Coronary artery (tissue), 2 donors: ENCODE results near the gene MYF5.

ENCODE experiments used
- DNase-seq: peaks from one replicate; pipeline ENCODE4 v3.0.0-alpha.2; 2017; ENCODE audit warnings: low spot score
- H3K27ac ChIP-seq, 2 donors: fragments of 200-600 bp; sonication (generic); one replicate each; pipeline ENCODE4 v1.5.1; 2016 to 2019
- H3K4me3 ChIP-seq: fragments of 200-600 bp; sonication (generic); 2 replicates; pipeline ENCODE4 v1.5.1; 2016; ENCODE audit warnings: mild to moderate bottlenecking, moderate library complexity
- TF ChIP-seq, protein P1 (sequence below): fragments of 200-600 bp; sonication (generic); IDR thresholded peaks from one replicate; pipeline ENCODE4 v1.5.1; 2019; ENCODE audit warnings: antibody characterized with exemption

The MYF5 gene

DNA sequence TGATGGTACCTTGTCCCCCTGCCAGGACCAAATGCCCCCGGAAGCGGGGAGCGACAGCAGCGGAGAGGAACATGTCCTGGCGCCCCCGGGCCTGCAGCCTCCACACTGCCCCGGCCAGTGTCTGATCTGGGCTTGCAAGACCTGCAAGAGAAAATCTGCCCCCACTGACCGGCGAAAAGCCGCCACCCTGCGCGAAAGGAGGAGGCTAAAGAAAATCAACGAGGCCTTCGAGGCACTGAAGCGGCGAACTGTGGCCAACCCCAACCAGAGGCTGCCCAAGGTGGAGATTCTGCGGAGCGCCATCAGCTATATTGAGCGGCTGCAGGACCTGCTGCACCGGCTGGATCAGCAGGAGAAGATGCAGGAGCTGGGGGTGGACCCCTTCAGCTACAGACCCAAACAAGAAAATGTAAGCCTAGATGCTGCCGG is 8.9 kb upstream of the MYF5 start:
- TF ChIP-seq, protein P1, sequence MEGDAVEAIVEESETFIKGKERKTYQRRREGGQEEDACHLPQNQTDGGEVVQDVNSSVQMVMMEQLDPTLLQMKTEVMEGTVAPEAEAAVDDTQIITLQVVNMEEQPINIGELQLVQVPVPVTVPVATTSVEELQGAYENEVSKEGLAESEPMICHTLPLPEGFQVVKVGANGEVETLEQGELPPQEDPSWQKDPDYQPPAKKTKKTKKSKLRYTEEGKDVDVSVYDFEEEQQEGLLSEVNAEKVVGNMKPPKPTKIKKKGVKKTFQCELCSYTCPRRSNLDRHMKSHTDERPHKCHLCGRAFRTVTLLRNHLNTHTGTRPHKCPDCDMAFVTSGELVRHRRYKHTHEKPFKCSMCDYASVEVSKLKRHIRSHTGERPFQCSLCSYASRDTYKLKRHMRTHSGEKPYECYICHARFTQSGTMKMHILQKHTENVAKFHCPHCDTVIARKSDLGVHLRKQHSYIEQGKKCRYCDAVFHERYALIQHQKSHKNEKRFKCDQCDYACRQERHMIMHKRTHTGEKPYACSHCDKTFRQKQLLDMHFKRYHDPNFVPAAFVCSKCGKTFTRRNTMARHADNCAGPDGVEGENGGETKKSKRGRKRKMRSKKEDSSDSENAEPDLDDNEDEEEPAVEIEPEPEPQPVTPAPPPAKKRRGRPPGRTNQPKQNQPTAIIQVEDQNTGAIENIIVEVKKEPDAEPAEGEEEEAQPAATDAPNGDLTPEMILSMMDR: no peak
- no peak for DNase-seq
- no peak overlapping the region for H3K4me3 ChIP-seq
- no peak overlapping the region for H3K27ac ChIP-seq

DNA sequence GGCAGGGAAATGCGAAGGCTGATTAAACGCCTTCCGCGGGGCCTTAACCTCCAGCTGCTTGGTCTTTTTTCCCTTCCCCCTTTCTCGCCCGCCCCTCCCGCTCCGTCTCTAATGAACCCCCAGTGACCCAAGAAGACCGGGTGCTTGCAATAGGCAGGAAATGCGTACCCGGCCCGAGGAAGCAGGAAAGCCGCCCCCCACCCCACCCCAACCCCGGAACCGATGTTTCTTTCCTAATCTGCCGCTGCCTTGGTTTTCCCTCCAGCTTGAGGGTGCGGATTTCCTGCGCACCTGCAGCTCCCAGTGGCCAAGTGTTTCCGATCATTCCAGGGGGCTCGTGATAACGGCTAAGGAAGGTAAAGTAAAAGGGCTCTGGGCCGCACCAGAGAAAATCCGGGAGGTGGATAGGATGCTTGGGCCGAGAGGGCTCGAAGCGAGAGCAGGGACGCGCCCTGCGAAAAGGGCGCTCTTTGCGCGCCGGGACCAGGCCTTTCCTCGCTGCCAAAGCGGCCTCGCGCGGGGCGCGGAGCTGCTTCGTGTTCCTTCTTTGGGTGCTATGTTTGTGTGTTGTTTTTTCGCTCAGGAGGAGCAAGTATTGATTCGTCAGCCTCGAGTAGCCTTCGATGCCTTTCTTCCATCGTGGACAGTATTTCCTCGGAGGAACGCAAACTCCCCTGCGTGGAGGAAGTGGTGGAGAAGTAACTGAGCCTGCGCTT is 8.3 kb upstream of the MYF5 start:
- Histone ChIP-seq H3K27ac (no peak overlapping the region), H3K4me3 (no peak overlapping the region)
- TF ChIP-seq, protein P1: no peak
- DNase-seq: no peak

DNA sequence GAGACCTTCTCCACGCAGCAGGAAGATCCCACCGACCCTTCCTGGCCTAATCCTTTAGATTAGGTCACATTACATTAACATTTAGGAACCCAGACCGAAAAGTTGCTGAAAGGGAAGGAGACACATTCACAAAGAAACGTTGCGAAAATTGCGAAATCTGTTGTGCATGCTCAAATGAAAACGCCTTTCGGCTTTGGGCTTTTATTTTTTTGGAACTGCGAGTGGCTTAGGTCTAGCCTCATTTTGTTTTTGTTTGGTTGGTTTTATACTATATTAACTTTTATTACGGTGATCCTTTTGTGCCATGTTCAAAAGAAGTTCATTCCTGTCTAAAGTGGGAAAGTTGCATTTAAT is 7.8 kb upstream of the MYF5 start:
- no peak for DNase-seq
- TF ChIP-seq, protein P1: no peak
- Histone ChIP-seq H3K4me3 (no peak overlapping the region), H3K27ac (no peak overlapping the region)

DNA sequence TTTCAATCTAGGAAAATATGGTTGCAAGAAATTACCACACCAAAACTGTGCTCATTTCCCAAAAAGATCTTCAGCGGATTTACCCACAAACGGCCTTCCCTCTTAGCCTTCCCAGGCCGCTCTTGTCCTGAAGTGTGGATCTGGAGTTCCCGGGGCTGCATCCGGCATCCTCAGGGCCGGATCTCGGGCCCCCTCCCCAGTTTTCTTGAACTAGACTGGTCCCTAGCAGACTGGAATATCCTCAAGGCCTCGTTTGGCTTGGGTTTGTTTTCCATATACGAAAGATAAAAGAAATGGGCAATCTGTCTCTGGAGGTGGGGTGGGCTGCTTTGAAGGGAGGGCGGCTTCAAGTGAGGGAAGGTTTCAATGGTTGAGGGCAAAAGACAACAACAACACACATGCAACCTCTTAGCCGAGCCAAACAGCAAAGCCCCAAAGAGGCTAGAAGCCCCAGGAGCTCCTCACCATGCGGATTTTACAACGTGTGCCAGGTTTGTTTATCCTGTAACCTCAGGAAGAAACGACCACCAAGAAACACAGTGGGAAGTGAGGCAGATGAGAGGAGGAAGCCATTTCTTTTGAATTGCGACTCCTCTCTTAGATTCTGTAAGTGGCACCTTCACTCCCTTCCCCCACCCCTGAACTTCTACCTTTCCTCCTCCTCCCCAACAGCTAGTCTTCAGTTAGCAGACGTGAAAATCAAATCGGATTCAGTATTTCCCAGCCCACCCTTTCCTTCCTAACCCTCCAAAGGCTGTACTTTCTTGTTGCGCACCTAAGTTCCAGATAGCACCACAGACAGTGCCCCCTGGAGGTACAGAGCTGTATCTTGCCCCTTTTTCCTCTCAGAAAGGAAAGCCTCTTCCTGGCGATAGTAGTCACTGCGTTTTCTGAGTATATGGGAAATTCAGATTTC is 6.6 kb upstream of the MYF5 start:
- DNase-seq: no peak
- H3K27ac ChIP-seq: no peak overlapping the region
- no peak overlapping the region for H3K4me3 ChIP-seq
- TF ChIP-seq, protein P1: no peak

DNA sequence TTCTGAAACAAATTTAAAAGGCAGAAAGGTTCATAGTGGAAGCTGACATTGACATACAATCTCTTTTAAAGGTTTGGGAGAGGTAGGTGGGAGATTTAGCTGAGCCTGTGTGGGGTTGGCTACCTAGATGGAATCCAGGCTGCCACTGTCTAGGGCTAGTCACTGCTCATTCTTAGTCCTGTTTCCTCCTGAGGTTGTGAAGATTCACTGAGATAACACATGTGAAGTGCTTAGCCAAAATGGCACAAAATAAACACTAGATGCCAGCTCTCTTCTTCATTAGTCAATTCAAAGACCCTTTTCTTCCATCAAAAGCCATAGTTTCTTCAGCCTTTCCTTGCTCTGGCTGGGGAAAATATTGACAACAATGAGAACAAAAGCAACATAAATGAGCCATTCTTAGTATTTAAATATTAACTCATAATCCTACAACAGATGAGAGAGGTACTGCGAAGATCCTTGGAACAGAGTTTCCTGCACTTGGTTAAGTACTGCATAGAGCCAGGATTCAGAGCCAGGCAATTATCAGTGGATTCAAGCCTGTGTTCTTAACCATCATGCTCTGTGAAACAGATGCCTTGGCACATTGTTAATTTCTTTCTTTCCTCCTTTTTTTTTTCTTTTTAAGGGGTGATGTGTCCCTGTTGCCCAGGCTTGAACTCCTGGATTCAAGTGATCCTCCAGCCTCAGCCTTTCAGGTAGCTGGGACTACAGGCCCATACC is 5.8 kb upstream of the MYF5 start:
- DNase-seq: no peak
- Histone ChIP-seq H3K4me3 (no peak overlapping the region), H3K27ac (no peak overlapping the region)
- TF ChIP-seq, protein P1: no peak

DNA sequence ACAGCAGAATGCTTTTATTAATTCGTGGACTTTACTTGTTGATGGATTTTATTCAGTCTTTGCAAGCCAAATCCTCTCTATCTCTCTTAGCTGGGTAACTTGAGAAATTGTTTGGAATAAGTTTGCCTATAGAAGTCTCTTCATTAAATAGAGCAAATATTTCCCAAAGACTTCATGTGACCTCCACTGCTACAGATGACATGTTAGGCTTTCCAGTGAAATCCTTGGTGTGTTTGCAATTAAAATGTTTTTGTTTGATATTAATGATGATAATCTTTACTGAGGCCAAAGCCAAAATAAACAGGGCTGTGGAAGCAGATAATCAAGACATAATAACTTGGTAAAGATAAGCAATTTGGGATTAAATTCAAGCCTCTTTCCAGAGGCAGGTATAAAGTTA is 4.8 kb upstream of the MYF5 start:
- Histone ChIP-seq H3K4me3 (no peak overlapping the region), H3K27ac (no peak overlapping the region)
- no peak for DNase-seq
- TF ChIP-seq, protein P1: no peak
